WERI-Rb-1 (cell line): ENCODE measurements around the gene PTPRA.
"Not testable (repeated sequence)": the region's sequence is repeated elsewhere in the genome, so short reads cannot be mapped to it uniquely, and the experiment has no call there.

Experiments
- DNase-seq: peaks from one replicate; pipeline ENCODE4 v3.0.0-alpha.2; 2020
- H3K27ac ChIP-seq: fragments of 250-450 bp; sonication (Bioruptor Pico); 2 replicates; pipeline ENCODE4 v1.5.1; 2020; ENCODE audit warnings: mild to moderate bottlenecking, moderate library complexity
- H3K27me3 ChIP-seq: fragments of 250-450 bp; sonication (Bioruptor Pico); 2 replicates; pipeline ENCODE4 v1.5.1; 2021; ENCODE audit warnings: mild to moderate bottlenecking, low read depth, moderate library complexity; ENCODE audit not compliant: insufficient read depth, severe bottlenecking
- H3K36me3 ChIP-seq: fragments of 250-450 bp; sonication (Bioruptor Pico); 2 replicates; pipeline ENCODE4 v1.5.1; 2020; ENCODE audit warnings: mild to moderate bottlenecking, moderate library complexity
- H3K4me3 ChIP-seq: 2 replicates; pipeline ENCODE4 v1.5.1; 2011; ENCODE audit warnings: low read depth, mild to moderate bottlenecking, control low read depth, low read length
- H3K9me3 ChIP-seq: fragments of 250-450 bp; sonication (Bioruptor Pico); 2 replicates; pipeline ENCODE4 v1.5.1; 2021; ENCODE audit warnings: mild to moderate bottlenecking, moderate library complexity; ENCODE audit not compliant: severe bottlenecking
- TF ChIP-seq, protein P1 (sequence below): IDR thresholded peaks from 2 replicates; pipeline ENCODE4 v1.5.1; 2011; ENCODE audit warnings: low read depth, mild to moderate bottlenecking, control low read depth, inconsistent platforms, low read length

The PTPRA gene

DNA sequence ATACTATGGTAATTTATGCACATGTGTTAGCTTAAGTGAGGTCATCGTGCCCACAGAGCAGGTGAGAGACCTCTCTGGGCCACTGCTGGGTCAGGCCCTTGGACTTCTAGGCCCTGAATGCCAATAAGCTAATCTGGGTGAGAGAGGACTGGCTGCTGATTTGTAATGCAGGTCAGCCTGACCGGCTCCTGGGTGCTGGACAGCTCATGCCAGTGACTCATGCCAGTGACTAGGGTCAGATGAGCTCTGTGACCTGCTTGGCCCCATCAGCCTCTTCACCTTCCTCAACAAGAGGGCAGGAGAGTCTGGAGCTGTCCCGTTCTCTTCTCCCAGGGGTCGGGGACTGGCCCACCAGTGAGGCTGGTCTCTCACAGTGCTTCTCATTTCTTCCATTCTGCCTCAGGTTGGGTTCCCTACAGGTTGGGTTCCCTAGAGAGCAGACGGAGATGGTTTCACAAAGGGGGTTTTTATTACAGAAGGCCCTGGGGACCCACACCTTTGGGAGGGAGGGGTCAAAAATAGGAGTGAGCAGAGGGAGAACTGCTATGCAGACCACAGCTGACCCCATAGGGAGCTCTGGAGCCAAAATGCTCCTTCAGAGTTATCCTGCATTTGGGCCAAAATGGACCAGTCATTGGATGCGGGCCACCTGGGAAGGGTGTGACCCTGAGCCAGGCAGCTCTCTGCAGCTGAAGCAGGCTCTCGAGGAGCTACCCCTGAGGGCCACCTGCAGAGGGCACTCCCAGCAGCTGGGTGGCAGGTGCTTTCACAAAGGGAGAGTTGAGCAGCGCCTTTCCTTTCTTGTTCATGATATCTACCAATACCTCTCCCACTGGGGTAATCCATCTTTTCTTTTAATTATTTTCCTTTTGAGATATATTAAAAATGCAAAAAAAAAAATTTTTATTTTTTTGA is 196.0 kb downstream of the PTPRA start:
- Histone ChIP-seq H3K9me3 (no peaks in the 10 kb centered on the region), H3K36me3 (no peaks in the 10 kb centered on the region), H3K4me3 (no peak overlapping the region), H3K27me3 (no peaks in the 10 kb centered on the region), H3K27ac (no peak overlapping the region)
- TF ChIP-seq, protein P1, sequence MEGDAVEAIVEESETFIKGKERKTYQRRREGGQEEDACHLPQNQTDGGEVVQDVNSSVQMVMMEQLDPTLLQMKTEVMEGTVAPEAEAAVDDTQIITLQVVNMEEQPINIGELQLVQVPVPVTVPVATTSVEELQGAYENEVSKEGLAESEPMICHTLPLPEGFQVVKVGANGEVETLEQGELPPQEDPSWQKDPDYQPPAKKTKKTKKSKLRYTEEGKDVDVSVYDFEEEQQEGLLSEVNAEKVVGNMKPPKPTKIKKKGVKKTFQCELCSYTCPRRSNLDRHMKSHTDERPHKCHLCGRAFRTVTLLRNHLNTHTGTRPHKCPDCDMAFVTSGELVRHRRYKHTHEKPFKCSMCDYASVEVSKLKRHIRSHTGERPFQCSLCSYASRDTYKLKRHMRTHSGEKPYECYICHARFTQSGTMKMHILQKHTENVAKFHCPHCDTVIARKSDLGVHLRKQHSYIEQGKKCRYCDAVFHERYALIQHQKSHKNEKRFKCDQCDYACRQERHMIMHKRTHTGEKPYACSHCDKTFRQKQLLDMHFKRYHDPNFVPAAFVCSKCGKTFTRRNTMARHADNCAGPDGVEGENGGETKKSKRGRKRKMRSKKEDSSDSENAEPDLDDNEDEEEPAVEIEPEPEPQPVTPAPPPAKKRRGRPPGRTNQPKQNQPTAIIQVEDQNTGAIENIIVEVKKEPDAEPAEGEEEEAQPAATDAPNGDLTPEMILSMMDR: peak; percentile 69
- DNase-seq: peak; percentile 36

DNA sequence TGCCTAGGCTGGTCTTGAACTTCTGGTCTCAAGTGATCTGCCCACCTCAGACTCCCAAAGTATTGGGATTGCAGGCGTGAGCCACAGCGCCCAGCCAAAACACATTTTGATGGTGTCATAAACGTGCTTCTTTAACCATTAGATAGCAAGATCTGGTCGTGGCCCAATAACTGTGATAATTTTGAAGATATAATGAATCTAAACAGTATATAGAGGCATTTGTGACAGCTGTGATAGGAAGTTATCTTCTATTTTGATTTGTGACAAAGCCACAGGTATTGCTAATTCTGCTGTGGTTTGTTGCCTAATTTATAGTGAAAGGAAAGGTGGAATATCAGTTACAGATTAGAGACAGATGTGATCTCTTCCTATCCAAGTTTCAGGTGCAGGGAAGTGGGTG is 197.4 kb downstream of the PTPRA start:
- no peaks in the 10 kb centered on the region for H3K9me3 ChIP-seq
- no peak overlapping the region for H3K4me3 ChIP-seq
- no peaks in the 10 kb centered on the region for H3K27me3 ChIP-seq
- H3K36me3 ChIP-seq: no peaks in the 10 kb centered on the region
- no peak overlapping the region for H3K27ac ChIP-seq
- TF ChIP-seq, protein P1: no peak
- DNase-seq: no peak

DNA sequence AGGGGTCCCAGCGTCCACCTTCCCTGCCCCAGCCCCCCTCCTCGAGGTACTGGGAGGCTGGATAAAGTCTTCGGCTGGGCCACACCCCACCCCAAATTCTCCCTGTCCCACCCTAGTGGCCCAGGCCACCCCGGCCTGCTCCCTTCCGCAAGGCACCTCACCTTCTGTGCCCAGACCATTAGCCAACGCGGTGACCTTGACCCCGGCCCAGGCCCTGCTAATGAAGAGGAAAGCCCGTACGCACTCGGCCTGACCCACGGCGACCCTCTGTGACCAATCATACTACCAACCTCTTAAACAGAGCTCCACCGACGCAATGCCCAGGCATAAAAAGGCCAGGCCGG is 198.0 kb downstream of the PTPRA start:
- H3K27me3 ChIP-seq: no peaks in the 10 kb centered on the region
- no peak for DNase-seq
- H3K36me3 ChIP-seq: no peaks in the 10 kb centered on the region
- H3K9me3 ChIP-seq: no peaks in the 10 kb centered on the region
- no peak overlapping the region for H3K4me3 ChIP-seq
- no peak overlapping the region for H3K27ac ChIP-seq
- TF ChIP-seq, protein P1: no peak

DNA sequence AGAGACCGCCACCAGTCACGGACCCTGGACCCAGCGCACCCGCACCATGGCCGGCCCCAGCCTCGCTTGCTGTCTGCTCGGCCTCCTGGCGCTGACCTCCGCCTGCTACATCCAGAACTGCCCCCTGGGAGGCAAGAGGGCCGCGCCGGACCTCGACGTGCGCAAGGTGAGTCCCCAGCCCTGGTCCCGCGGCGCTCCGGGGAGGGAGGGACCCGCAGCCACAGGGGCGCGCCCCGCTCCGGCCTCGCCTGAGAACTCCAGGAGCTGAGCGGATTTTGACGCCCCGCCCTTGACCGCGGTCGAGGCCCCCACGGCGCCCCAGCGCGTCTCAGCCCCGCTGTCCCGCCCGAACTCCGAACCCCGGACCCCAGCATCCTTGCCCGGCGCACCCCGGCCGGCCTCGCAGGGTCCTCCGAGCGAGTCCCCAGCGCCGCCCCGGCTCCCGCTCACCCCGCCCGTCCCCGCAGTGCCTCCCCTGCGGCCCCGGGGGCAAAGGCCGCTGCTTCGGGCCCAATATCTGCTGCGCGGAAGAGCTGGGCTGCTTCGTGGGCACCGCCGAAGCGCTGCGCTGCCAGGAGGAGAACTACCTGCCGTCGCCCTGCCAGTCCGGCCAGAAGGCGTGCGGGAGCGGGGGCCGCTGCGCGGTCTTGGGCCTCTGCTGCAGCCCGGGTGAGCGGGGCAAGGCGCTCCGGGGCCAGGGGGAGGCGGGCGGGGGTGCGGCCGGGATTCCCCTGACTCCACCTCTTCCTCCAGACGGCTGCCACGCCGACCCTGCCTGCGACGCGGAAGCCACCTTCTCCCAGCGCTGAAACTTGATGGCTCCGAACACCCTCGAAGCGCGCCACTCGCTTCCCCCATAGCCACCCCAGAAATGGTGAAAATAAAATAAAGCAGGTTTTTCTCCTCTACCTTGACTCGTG is 198.6 kb downstream of the PTPRA start, which contains the start of gene OXT:
Gene OXT, plus strand, starts transcription at position 11 of the 920 bp plus-strand sequence. Its CDS starts 36 bp downstream, at position 47.
- TF ChIP-seq, protein P1: no peak
- no peak within 1 kb of the TSS for H3K4me3 ChIP-seq
- no peak for DNase-seq
- H3K27ac ChIP-seq: no peak within 1 kb of the TSS
- no peaks in the 10 kb centered on the region for H3K27me3 ChIP-seq
- no peaks in the 10 kb centered on the region for H3K36me3 ChIP-seq
- H3K9me3 ChIP-seq: no peaks in the 10 kb centered on the region

DNA sequence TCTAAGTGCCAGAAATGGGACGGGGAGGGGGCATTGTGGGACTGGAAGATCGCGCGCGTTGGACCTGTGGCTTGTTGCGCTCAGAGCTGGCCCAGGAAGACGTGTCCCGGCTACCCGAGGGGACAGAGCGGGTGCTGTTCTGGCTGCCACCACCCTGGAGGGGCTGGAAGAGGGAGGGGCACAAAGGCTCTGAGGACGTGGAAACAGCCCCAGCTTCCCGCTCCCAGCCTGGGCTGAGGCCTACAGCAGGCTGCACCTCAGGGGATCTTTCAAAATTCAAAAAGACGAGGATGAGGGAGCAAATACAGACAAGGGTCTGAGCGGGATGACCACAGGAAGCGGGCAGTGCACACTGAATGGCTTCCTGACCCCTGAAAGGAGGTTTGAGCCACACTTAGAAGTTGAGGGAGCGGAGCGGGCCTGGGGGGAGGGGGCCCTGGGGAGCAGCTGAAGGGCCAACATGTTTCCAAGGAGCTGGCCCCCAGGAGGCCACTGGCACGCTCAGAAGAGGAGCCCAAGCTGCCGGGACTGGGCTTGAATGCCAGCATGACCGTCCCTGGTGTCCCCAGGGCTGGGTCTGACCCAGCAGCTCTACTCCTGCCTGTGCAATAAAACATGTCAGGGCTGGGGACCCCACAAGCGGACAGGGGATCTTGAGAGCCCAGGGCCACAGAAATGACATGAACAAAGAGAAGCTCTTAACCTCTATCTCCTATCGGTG is 199.4 kb downstream of the PTPRA start:
- Histone ChIP-seq H3K4me3 (no peak overlapping the region), H3K27me3 (no peaks in the 10 kb centered on the region), H3K36me3 (no peaks in the 10 kb centered on the region), H3K9me3 (no peaks in the 10 kb centered on the region), H3K27ac (no peak overlapping the region)
- no peak for DNase-seq
- TF ChIP-seq, protein P1: no peak

DNA sequence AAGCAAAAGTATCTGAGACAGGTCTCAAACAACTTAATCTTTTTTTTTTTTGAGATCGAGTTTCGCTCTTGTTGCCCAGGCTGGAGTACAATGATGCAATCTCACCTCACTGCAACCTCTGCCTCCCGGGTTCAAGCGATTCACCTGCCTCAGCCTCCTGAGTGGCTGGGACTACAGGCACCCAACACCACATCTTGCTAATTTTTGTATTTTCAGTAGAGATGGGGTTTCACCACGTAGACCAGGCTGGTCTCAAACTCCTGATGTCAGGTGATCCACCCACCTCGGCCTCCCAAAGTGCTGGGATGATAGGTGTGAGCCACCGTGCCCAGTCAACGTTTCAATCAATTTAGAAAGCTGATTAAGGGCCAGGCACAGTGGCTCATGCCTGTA is 200.0 kb downstream of the PTPRA start:
- H3K27me3 ChIP-seq, H3K9me3 ChIP-seq, DNase-seq, H3K4me3 ChIP-seq, H3K36me3 ChIP-seq, H3K27ac ChIP-seq: not testable (repeated sequence)
